PFSK-1 (cell line): ENCODE data around the gene GAREM1.

Experiments used
- POLR2AphosphoS5 ChIP-seq: IDR thresholded peaks from 2 replicates; pipeline ENCODE4 v1.6.1; 2012; ENCODE audit warnings: low read depth, mild to moderate bottlenecking, control low read depth, low read length, moderate library complexity
- SIN3A ChIP-seq: IDR thresholded peaks from 2 replicates; pipeline ENCODE4 v1.6.1; 2012; ENCODE audit warnings: mild to moderate bottlenecking, low read length, moderate library complexity, borderline replicate concordance; ENCODE audit not compliant: insufficient read depth
- TAF1 ChIP-seq: IDR thresholded peaks from 2 replicates; pipeline ENCODE4 v1.6.1; 2012; ENCODE audit warnings: low read length, control low read depth, borderline replicate concordance; ENCODE audit not compliant: insufficient read depth

GRCh38 chr18:32249147-32249929 lies 221.3 kb downstream of the GAREM1 start:
- TF ChIP-seq POLR2AphosphoS5 (no peak), TAF1 (no peak), SIN3A (no peak)
